NCI-H526 treated with DMSO at 0.1 percent for 48 hours (cell line): Measurements from ENCODE around the gene TBC1D28.
"Not testable (repeated sequence)": the region's sequence is repeated elsewhere in the genome, so short reads cannot be mapped to it uniquely, and the experiment has no call there.

Source experiments
- DNase-seq: peaks from one replicate; lab custom pipeline; 2025; lab: John Stamatoyannopoulos, UW

Gene TBC1D28

GRCh38 chr17:18613016-18613415, 31.2 kb downstream of the TBC1D28 start:
- not testable (repeated sequence) for DNase-seq

- DNase-seq = not testable (repeated sequence)
Observed at GRCh38 chr17:18593138-18593537, 51.1 kb downstream of the TBC1D28 start.
